Inflammatory macrophage treated with lipopolysaccharide for 1 hour (primary cell): Measurements from ENCODE around the gene UTF1.
"Not testable (repeated sequence)": the region's sequence is repeated elsewhere in the genome, so short reads cannot be mapped to it uniquely, and the experiment has no call there.

ENCODE experiments used
- DNase-seq, 2 donors: peaks; one replicate each; pipeline ENCODE4 v3.0.0-alpha.2; 2020 to 2022

Gene UTF1

GRCh38 chr10:133248334-133248715 lies 18.3 kb downstream of the UTF1 start:
- no peak for DNase-seq

- no peak for DNase-seq
Observed at GRCh38 chr10:133249094-133249780, 19.2 kb downstream of the UTF1 start.

- no peak for DNase-seq
Observed at GRCh38 chr10:133249975-133250754, 20.1 kb downstream of the UTF1 start.

- no peak for DNase-seq
Observed at GRCh38 chr10:133251388-133252222, 21.6 kb downstream of the UTF1 start.

GRCh38 chr10:133252223-133252552 lies 22.2 kb downstream of the UTF1 start:
- DNase-seq = no peak

GRCh38 chr10:133253361-133253955 lies 23.4 kb downstream of the UTF1 start:
- peak in 1 of 2 donors; percentile 23 for DNase-seq

GRCh38 chr10:133254421-133255120 lies 24.6 kb downstream of the UTF1 start:
- DNase-seq = no peak

- no peak for DNase-seq
Observed at GRCh38 chr10:133255323-133255722, 25.3 kb downstream of the UTF1 start.

GRCh38 chr10:133257489-133258065 lies 27.6 kb downstream of the UTF1 start:
- peak; percentile 47 to 49 for DNase-seq

GRCh38 chr10:133258066-133258817 lies 28.2 kb downstream of the UTF1 start:
- DNase-seq = no peak

GRCh38 chr10:133258818-133259601 lies 29.0 kb downstream of the UTF1 start:
- DNase-seq = peak; percentile 96

- DNase-seq = no peak
Observed at GRCh38 chr10:133259602-133259989, 29.6 kb downstream of the UTF1 start.

- DNase-seq = peak; percentile 55 to 67
Observed at GRCh38 chr10:133260895-133261725, 31.1 kb downstream of the UTF1 start.

GRCh38 chr10:133261726-133262325 lies 31.8 kb downstream of the UTF1 start:
- peak; percentile 67 to 68 for DNase-seq

- DNase-seq = no peak
Observed at GRCh38 chr10:133262696-133263095, 32.7 kb downstream of the UTF1 start.

GRCh38 chr10:133263674-133264073 lies 33.7 kb downstream of the UTF1 start:
- no peak for DNase-seq

GRCh38 chr10:133264461-133264860 lies 34.4 kb downstream of the UTF1 start:
- DNase-seq = peak in 1 of 2 donors; percentile 48

GRCh38 chr10:133265052-133265451 lies 35.0 kb downstream of the UTF1 start:
- DNase-seq = not testable (repeated sequence)
